ENCODE results near the gene VTI1A. TPM values are rescaled to one million over a fixed set of nuclear protein-coding genes. Genes with fewer than 3 reads are reported as not detected.

Gene VTI1A
- total and polyA plus RNA-seq, 2 experiments from 2014 or later: 26.8 to 31.0 TPM

DNA sequence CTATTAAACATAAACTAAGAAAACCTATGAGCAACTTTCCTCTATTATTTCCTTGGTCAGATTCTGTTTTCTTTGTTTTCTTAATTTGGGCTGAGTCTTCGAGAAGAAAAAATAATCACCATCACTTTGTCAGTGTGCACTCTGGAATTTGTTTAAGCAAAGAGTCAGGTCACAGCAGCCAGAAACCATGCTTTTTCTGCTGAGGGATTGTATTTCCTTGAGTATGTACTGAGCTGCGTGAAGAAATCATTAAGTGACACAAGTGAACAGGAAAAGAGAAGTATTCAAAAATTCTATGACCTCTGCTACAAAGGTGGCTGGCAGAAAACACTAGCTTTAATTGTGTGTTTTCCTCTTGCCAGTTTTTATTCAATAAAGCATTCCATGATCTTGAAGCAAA, 249.6 kb downstream of the VTI1A start:
- Histone ChIP-seq H3K9me2 (ENCODE audit: insufficient read depth) (no peaks in the 10 kb centered on the region), H3F3A (replicated peaks; ENCODE audit: low read depth) (no peaks in the 10 kb centered on the region), H3K36me3 (ENCODE audit: insufficient read depth) (no peaks in the 10 kb centered on the region), H3K27ac (ENCODE audit: low read depth) (no peak overlapping the region), H2AFZ (no peak overlapping the region), H3K4me1 (ENCODE audit: insufficient read depth) (no peaks in the 10 kb centered on the region), H3K27me3 (ENCODE audit: insufficient read depth) (no peaks in the 10 kb centered on the region), H3K4me2 (no peak overlapping the region), H3K4me3 (no peak overlapping the region), H3K79me2 (replicated peaks; ENCODE audit: insufficient read depth) (no peaks in the 10 kb centered on the region), H4K20me1 (replicated peaks; ENCODE audit: insufficient read depth) (no peaks in the 10 kb centered on the region)
- no peak overlapping the region for H3K27ac Mint-ChIP-seq
- DNase-seq (ENCODE audit: low spot score) (no peak), ATAC-seq (no peak)
- no peaks in the 10 kb centered on the region for H3K27me3 Mint-ChIP-seq (ENCODE audit: insufficient read depth, low read depth, poor library complexity)
- H3K36me3 Mint-ChIP-seq (ENCODE audit: low read depth): no peaks in the 10 kb centered on the region
- TF ChIP-seq ZNF462 (CRISPR knock-in tag; IDR thresholded peaks at IDR 0.05) (no peak), POLR2AphosphoS5 (IDR thresholded peaks at IDR 0.05; ENCODE audit: low read depth) (no peak)
- TF ChIP-seq, protein P1, sequence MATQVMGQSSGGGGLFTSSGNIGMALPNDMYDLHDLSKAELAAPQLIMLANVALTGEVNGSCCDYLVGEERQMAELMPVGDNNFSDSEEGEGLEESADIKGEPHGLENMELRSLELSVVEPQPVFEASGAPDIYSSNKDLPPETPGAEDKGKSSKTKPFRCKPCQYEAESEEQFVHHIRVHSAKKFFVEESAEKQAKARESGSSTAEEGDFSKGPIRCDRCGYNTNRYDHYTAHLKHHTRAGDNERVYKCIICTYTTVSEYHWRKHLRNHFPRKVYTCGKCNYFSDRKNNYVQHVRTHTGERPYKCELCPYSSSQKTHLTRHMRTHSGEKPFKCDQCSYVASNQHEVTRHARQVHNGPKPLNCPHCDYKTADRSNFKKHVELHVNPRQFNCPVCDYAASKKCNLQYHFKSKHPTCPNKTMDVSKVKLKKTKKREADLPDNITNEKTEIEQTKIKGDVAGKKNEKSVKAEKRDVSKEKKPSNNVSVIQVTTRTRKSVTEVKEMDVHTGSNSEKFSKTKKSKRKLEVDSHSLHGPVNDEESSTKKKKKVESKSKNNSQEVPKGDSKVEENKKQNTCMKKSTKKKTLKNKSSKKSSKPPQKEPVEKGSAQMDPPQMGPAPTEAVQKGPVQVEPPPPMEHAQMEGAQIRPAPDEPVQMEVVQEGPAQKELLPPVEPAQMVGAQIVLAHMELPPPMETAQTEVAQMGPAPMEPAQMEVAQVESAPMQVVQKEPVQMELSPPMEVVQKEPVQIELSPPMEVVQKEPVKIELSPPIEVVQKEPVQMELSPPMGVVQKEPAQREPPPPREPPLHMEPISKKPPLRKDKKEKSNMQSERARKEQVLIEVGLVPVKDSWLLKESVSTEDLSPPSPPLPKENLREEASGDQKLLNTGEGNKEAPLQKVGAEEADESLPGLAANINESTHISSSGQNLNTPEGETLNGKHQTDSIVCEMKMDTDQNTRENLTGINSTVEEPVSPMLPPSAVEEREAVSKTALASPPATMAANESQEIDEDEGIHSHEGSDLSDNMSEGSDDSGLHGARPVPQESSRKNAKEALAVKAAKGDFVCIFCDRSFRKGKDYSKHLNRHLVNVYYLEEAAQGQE (IDR thresholded peaks at IDR 0.05; ENCODE audit: unreplicated experiment): no peak
- no peak overlapping the region for H3K4me3 Mint-ChIP-seq
- H3K9me3 Mint-ChIP-seq: no peaks in the 10 kb centered on the region
- H3K4me1 Mint-ChIP-seq: peaks cover 4% of the 10 kb centered on the region; the same call in 2 of the 3 replicates
